ENCODE measurements around the gene SF3B2.
"Not testable (repeated sequence)": the region's sequence is repeated elsewhere in the genome, so short reads cannot be mapped to it uniquely, and the experiment has no call there.

Gene SF3B2, protein sequence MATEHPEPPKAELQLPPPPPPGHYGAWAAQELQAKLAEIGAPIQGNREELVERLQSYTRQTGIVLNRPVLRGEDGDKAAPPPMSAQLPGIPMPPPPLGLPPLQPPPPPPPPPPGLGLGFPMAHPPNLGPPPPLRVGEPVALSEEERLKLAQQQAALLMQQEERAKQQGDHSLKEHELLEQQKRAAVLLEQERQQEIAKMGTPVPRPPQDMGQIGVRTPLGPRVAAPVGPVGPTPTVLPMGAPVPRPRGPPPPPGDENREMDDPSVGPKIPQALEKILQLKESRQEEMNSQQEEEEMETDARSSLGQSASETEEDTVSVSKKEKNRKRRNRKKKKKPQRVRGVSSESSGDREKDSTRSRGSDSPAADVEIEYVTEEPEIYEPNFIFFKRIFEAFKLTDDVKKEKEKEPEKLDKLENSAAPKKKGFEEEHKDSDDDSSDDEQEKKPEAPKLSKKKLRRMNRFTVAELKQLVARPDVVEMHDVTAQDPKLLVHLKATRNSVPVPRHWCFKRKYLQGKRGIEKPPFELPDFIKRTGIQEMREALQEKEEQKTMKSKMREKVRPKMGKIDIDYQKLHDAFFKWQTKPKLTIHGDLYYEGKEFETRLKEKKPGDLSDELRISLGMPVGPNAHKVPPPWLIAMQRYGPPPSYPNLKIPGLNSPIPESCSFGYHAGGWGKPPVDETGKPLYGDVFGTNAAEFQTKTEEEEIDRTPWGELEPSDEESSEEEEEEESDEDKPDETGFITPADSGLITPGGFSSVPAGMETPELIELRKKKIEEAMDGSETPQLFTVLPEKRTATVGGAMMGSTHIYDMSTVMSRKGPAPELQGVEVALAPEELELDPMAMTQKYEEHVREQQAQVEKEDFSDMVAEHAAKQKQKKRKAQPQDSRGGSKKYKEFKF

DNA sequence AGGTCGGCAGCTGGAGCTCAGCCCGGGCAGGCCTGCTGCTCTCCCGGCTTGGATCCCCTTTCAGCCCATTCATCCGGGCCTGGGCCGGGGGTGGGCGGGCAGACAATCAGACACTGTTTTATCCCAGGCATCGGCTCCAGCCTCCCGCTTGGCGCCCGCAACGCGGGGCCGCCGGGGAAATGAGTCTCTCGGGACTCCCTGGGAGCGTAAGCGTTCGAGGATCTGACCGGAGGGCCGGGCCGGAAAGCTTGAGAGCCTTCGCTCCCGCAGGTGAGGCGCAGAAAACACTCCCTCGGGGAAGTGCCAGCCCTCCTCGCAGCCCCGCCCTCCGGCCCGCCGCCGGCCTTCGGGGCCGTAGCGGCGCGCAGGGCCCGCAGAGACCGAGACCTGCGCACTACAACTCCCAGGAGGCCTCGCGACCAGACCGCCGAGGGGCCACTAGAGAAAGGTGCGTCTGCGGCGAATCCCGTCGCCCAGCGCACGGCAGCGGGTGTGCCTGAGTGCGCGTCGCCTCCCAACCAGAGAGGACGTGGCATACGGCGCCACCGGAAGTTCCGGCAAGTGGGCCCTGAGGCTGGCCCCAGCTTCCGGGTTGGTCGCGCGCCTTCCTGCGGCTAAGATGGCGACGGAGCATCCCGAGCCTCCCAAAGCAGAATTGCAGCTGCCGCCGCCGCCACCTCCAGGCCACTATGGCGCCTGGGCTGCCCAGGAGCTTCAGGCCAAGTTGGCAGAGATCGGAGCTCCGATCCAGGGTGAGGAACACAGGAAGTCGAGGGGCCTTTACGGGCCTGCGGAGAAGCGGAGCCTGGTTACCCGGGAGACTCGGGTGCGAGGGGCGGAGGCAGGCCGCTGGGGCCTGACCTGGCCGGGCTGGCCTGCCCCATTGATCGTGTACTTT, at the start of gene SF3B2:
Gene SF3B2 (plus strand): TSS at position 599 of the 898 bp plus-strand sequence. CDS start 21 bp downstream, at position 620.
- no peaks in the 10 kb centered on the region for H3K9me3 ChIP-seq (ENCODE audit: control insufficient read depth, insufficient read depth, low read length)
- H3K27me3 ChIP-seq (ENCODE audit: control insufficient read depth, insufficient read depth, low read length), result no peaks in the 10 kb centered on the region
- H3K4me3 ChIP-seq (ENCODE audit: low read depth, low read length), result peak within 1 kb of the TSS; percentile 96
- peaks cover 11% of the 10 kb centered on the region for H3K4me1 ChIP-seq (ENCODE audit: control insufficient read depth, insufficient read depth, low read length)
- H3K9ac ChIP-seq (ENCODE audit: low read depth, low read length), result peak within 1 kb of the TSS; percentile 97
- peaks cover 20% of the 10 kb centered on the region for H3K36me3 ChIP-seq (ENCODE audit: control insufficient read depth, insufficient read depth, low read length)

DNA sequence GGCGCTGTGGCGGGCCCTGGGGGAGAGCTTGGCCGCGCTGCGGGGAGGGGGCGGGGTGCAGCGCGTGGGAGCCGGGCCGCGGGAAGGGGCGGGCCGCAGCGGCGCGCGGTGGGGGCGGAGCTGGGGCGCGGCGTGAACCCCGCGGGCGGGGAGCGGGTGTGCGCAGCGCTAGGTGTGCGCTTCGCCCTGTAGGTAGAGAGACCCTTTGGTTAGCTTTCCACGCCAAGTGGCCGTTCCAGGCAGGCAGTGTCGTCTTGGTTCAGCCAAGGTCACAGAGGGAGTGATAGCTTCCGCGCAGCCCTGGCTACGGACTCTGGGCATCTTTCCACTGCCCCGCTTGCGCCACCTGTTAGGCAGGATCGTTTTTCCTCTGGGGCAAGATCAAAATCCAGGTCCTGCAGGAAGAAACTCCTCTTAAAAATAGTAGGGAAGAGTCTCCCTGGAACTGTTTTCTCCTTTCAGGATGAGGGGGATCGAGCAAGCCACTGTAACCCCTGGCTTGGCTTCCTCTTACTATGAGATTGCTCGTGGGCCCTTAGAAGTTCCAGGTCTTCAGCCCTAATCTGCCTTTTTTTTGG, 49.4 kb upstream of the SF3B2 start:
- Histone ChIP-seq H3K36me3 (ENCODE audit: control insufficient read depth, insufficient read depth, low read length) (peaks cover 29% of the 10 kb centered on the region), H3K27me3 (ENCODE audit: control insufficient read depth, insufficient read depth, low read length) (no peaks in the 10 kb centered on the region), H3K4me3 (ENCODE audit: low read depth, low read length) (peak overlapping the region; percentile 85), H3K4me1 (ENCODE audit: control insufficient read depth, insufficient read depth, low read length) (peaks cover 6% of the 10 kb centered on the region), H3K9me3 (ENCODE audit: control insufficient read depth, insufficient read depth, low read length) (no peaks in the 10 kb centered on the region), H3K9ac (ENCODE audit: low read depth, low read length) (peak overlapping the region; percentile 95)

DNA sequence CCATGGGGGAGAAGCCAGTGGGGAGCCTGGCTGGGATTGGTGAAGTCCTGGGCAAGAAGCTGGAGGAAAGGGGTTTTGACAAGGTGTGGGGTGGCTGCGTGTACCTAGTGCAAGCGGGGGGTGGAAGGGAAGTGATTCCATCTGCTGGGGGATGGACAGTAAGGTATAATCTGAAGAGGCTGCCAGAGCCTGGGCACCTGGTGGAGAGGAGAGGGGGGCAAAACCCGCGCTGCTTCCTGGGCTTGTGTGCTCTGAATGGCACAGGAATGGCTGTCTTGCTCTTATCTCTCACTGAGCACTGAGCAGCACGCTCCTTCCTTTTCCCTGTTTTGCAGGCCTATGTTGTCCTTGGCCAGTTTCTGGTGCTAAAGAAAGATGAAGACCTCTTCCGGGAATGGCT, 48.9 kb upstream of the SF3B2 start:
- Histone ChIP-seq H3K9ac (ENCODE audit: low read depth, low read length) (peak overlapping the region; percentile 95), H3K27me3 (ENCODE audit: control insufficient read depth, insufficient read depth, low read length) (no peaks in the 10 kb centered on the region), H3K4me1 (ENCODE audit: control insufficient read depth, insufficient read depth, low read length) (peaks cover 6% of the 10 kb centered on the region), H3K36me3 (ENCODE audit: control insufficient read depth, insufficient read depth, low read length) (peaks cover 24% of the 10 kb centered on the region), H3K9me3 (ENCODE audit: control insufficient read depth, insufficient read depth, low read length) (no peaks in the 10 kb centered on the region), H3K4me3 (ENCODE audit: low read depth, low read length) (peak overlapping the region; percentile 85)

GRCh38 chr11:66004186-66004585, 48.0 kb upstream of the SF3B2 start:
- H3K4me3 ChIP-seq (ENCODE audit: low read depth, low read length), result no peak overlapping the region
- H3K36me3 ChIP-seq (ENCODE audit: control insufficient read depth, insufficient read depth, low read length), result peaks cover 15% of the 10 kb centered on the region
- peaks cover 6% of the 10 kb centered on the region for H3K4me1 ChIP-seq (ENCODE audit: control insufficient read depth, insufficient read depth, low read length)
- H3K9me3 ChIP-seq (ENCODE audit: control insufficient read depth, insufficient read depth, low read length), result no peaks in the 10 kb centered on the region
- no peaks in the 10 kb centered on the region for H3K27me3 ChIP-seq (ENCODE audit: control insufficient read depth, insufficient read depth, low read length)
- no peak overlapping the region for H3K9ac ChIP-seq (ENCODE audit: low read depth, low read length)

- Histone ChIP-seq H3K27me3 (ENCODE audit: control insufficient read depth, insufficient read depth, low read length) (peaks cover 2% of the 10 kb centered on the region), H3K4me1 (ENCODE audit: control insufficient read depth, insufficient read depth, low read length) (peaks cover 6% of the 10 kb centered on the region), H3K9ac (ENCODE audit: low read depth, low read length) (peak overlapping the region; percentile 65), H3K36me3 (ENCODE audit: control insufficient read depth, insufficient read depth, low read length) (peaks cover 2% of the 10 kb centered on the region), H3K9me3 (ENCODE audit: control insufficient read depth, insufficient read depth, low read length) (no peaks in the 10 kb centered on the region), H3K4me3 (ENCODE audit: low read depth, low read length) (no peak overlapping the region)
Observed at GRCh38 chr11:66006134-66006890, 45.9 kb upstream of the SF3B2 start.

- H3K36me3 ChIP-seq (ENCODE audit: control insufficient read depth, insufficient read depth, low read length), result peaks cover 2% of the 10 kb centered on the region
- H3K4me1 ChIP-seq (ENCODE audit: control insufficient read depth, insufficient read depth, low read length), result peaks cover 6% of the 10 kb centered on the region
- H3K27me3 ChIP-seq (ENCODE audit: control insufficient read depth, insufficient read depth, low read length), result peaks cover 5% of the 10 kb centered on the region
- H3K9me3 ChIP-seq (ENCODE audit: control insufficient read depth, insufficient read depth, low read length), result no peaks in the 10 kb centered on the region
- peak overlapping the region; percentile 65 for H3K9ac ChIP-seq (ENCODE audit: low read depth, low read length)
- no peak overlapping the region for H3K4me3 ChIP-seq (ENCODE audit: low read depth, low read length)
Observed at GRCh38 chr11:66006891-66007176, 45.3 kb upstream of the SF3B2 start.

DNA sequence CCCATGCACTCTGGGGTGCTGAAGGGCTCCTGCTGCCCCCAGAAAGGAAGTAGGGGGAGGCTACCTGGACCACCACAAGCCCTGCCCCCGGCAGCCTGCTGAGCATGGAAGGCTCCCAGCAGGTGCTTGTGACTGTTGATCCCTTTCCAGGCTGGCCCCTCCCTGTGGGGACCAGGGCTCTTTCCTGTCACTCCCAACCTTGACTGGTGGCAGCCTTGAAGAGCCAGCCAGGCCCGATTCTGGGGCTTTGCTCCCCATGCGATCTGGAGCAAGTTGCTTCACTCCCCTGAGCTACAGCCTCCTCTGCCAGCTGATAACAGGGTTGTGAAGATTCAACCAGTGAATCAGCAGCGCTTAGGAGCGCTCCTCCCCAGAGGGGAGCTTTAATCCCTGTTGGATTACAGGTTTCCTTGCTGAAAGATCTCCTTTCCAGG, 44.9 kb upstream of the SF3B2 start:
- no peak overlapping the region for H3K4me3 ChIP-seq (ENCODE audit: low read depth, low read length)
- H3K27me3 ChIP-seq (ENCODE audit: control insufficient read depth, insufficient read depth, low read length), result peaks cover 6% of the 10 kb centered on the region
- H3K4me1 ChIP-seq (ENCODE audit: control insufficient read depth, insufficient read depth, low read length), result peaks cover 6% of the 10 kb centered on the region
- no peaks in the 10 kb centered on the region for H3K9me3 ChIP-seq (ENCODE audit: control insufficient read depth, insufficient read depth, low read length)
- peak overlapping the region; percentile 65 for H3K9ac ChIP-seq (ENCODE audit: low read depth, low read length)
- peaks cover 2% of the 10 kb centered on the region for H3K36me3 ChIP-seq (ENCODE audit: control insufficient read depth, insufficient read depth, low read length)

GRCh38 chr11:66008095-66008467, 44.1 kb upstream of the SF3B2 start:
- Histone ChIP-seq H3K36me3 (ENCODE audit: control insufficient read depth, insufficient read depth, low read length) (peaks cover 2% of the 10 kb centered on the region), H3K4me3 (ENCODE audit: low read depth, low read length) (no peak overlapping the region), H3K9me3 (ENCODE audit: control insufficient read depth, insufficient read depth, low read length) (no peaks in the 10 kb centered on the region), H3K4me1 (ENCODE audit: control insufficient read depth, insufficient read depth, low read length) (peaks cover 6% of the 10 kb centered on the region), H3K9ac (ENCODE audit: low read depth, low read length) (peak overlapping the region; percentile 37), H3K27me3 (ENCODE audit: control insufficient read depth, insufficient read depth, low read length) (peaks cover 10% of the 10 kb centered on the region)

DNA sequence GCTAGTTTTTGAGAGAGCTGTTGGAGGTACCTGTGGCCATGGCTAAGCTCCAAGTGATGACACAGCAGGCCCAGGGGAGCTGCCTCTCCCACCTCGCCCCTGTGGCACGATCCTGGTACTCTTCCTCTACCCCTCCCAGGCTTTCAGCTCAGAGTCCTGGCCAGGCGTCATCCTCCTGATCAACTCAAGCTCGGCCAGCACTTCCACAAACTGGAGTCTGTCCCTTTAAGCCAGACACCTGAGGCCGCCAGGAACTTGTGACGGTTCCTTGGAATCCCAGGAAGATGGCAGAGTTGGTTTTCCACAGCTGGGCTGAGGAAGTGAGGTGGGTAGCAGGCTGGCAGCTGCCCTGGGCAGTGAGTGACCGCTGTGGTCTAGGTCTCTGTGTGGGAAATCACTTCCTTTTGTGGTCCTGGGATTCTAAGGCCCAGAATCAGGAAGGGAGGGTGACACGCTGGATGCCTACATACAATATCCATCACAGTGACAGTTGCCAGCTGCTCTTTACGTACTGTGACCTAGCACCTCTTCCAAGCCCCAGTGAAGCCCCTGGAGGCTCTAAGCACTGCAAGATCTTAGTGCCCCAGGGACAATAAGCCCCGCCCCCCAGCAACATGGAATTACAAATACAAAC, 43.6 kb upstream of the SF3B2 start:
- Histone ChIP-seq H3K27me3 (ENCODE audit: control insufficient read depth, insufficient read depth, low read length) (peaks cover 10% of the 10 kb centered on the region), H3K4me1 (ENCODE audit: control insufficient read depth, insufficient read depth, low read length) (peaks cover 6% of the 10 kb centered on the region), H3K9me3 (ENCODE audit: control insufficient read depth, insufficient read depth, low read length) (no peaks in the 10 kb centered on the region), H3K9ac (ENCODE audit: low read depth, low read length) (no peak overlapping the region), H3K4me3 (ENCODE audit: low read depth, low read length) (no peak overlapping the region), H3K36me3 (ENCODE audit: control insufficient read depth, insufficient read depth, low read length) (peaks cover 2% of the 10 kb centered on the region)

- H3K9ac ChIP-seq (ENCODE audit: low read depth, low read length); H3K36me3 ChIP-seq (ENCODE audit: control insufficient read depth, insufficient read depth, low read length); H3K27me3 ChIP-seq (ENCODE audit: control insufficient read depth, insufficient read depth, low read length); H3K4me3 ChIP-seq (ENCODE audit: low read depth, low read length); H3K9me3 ChIP-seq (ENCODE audit: control insufficient read depth, insufficient read depth, low read length); H3K4me1 ChIP-seq (ENCODE audit: control insufficient read depth, insufficient read depth, low read length): not testable (repeated sequence)
Observed at GRCh38 chr11:66010036-66010435, 42.1 kb upstream of the SF3B2 start.
